Measurements from ENCODE around the gene TINAGL1. TPM values are rescaled to one million over a fixed set of nuclear protein-coding genes. Genes with fewer than 3 reads are reported as not detected.

Gene TINAGL1
- total RNA-seq, 1 donor from 2014 or later, result 1,807 TPM

GRCh38 chr1:31592132-31592531, 15.8 kb downstream of the TINAGL1 start:
- no peaks in the 10 kb centered on the region for H3K9me3 ChIP-seq
- H3K27ac ChIP-seq, result peak overlapping the region; percentile 93 to 97
- TF ChIP-seq CTCF (IDR thresholded peaks at IDR 0.05), result no peak
- no peak for DNase-seq (ENCODE audit: low spot score in 2 of 2)
- peaks cover 11 to 36% of the 10 kb centered on the region in 2 donors for H3K4me1 ChIP-seq
- H3K4me3 ChIP-seq, result no peak overlapping the region
- intact Hi-C loops (cut with DNase I), result loop anchor here (5.0 kb wide), 1 partner anchor 35 kb away; no protein-coding TSS in a partner anchor
- H3K36me3 ChIP-seq, result no peaks in the 10 kb centered on the region
- H3K27me3 ChIP-seq, result no peaks in the 10 kb centered on the region

- Histone ChIP-seq H3K4me3 (no peak overlapping the region), H3K27ac (peak overlapping the region; percentile 93 to 97), H3K9me3 (no peaks in the 10 kb centered on the region), H3K4me1 (peaks cover 6 to 26% of the 10 kb centered on the region in 2 donors), H3K36me3 (no peaks in the 10 kb centered on the region), H3K27me3 (no peaks in the 10 kb centered on the region)
- intact Hi-C loops (cut with DNase I), result loop anchor here (5.0 kb wide), 1 partner anchor 34 kb away; no protein-coding TSS in a partner anchor
- DNase-seq (ENCODE audit: low spot score in 2 of 2), result no peak
- TF ChIP-seq CTCF (IDR thresholded peaks at IDR 0.05), result no peak
These were observed 16.9 kb downstream of the TINAGL1 start for GRCh38 chr1:31593136-31593665.

DNA sequence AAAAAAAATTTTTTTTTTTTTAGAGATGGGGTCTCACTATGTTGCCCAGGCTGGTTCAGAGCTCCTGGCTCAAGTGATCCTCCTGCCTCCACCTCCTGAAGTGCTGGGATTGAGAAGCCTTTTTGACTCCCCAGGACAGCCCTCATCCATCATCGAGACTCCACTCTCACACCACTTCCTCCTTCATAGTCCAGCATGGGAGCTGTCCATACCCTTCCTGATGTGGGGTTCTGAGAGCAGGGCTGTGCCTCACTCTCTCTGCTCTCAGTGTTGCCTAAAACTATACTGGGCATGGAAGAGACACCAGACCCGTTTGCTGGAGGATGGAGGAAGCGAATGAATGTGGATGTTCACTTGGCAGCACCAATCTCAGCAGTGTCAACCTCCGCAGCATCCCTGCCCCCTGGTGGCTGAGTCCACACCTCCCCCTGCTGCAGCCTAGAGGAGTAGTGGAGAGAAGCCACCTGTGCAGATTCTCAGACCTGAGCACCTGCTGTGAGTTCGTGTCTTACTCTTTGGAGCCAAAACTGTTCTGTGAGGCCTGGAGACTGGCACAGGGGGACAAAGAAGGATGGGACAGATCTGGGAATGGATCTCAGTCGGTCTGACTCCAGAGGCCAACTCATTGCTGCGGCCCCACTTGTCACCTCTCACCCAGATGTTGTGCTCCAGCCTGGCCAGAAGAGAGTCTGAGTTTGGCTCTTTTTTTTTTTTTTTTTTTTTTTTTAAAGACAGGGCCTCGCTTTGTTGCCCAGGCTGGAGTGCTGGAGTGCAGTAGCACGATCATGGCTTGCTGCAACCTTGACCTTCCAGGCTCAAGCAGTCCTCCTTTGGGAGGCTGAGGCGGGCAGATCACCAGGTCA, 17.7 kb downstream of the TINAGL1 start:
- H3K4me1 ChIP-seq, result peaks cover 5 to 18% of the 10 kb centered on the region in 2 donors
- no peak overlapping the region for H3K27ac ChIP-seq
- no peaks in the 10 kb centered on the region for H3K27me3 ChIP-seq
- H3K9me3 ChIP-seq, result no peaks in the 10 kb centered on the region
- H3K36me3 ChIP-seq, result no peaks in the 10 kb centered on the region
- DNase-seq (ENCODE audit: low spot score in 2 of 2), result peak in 1 of 2 donors; percentile 87
- TF ChIP-seq CTCF (IDR thresholded peaks at IDR 0.05), result peak; percentile 75 to 79 (median 78)
- no peak overlapping the region for H3K4me3 ChIP-seq
- intact Hi-C loops (cut with DNase I), result loop anchor here (1.0 to 5.0 kb wide), 2 partner anchors 30 to 33 kb away; no protein-coding TSS in a partner anchor

GRCh38 chr1:31595836-31596736, 19.8 kb downstream of the TINAGL1 start:
- no peaks in the 10 kb centered on the region for H3K36me3 ChIP-seq
- no peak overlapping the region for H3K4me3 ChIP-seq
- H3K27ac ChIP-seq, result no peak overlapping the region
- no peaks in the 10 kb centered on the region for H3K9me3 ChIP-seq
- no peak for DNase-seq (ENCODE audit: low spot score in 2 of 2)
- intact Hi-C loops (cut with DNase I), result no loop called here
- no peak for TF ChIP-seq CTCF (IDR thresholded peaks at IDR 0.05)
- peaks cover 0 to 11% of the 10 kb centered on the region in 2 donors for H3K4me1 ChIP-seq
- no peaks in the 10 kb centered on the region for H3K27me3 ChIP-seq

DNA sequence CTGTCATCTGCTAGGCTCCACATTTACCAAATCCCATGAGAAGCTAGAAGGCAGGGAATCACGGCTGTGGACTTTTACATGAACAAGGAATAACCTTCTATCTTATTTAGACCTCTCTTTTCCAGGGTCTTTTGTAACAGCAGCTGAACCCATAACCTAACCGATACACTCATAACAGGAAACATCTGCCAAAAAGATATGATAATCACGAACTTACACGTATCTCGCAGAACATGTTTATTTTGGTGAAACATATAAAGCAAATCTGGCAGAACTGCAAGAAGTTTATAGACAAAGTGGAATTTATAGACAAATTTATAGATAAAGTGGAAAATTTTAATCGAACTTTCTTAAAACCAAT, 20.4 kb downstream of the TINAGL1 start:
- H3K4me3 ChIP-seq, result no peak overlapping the region
- H3K9me3 ChIP-seq, result no peaks in the 10 kb centered on the region
- intact Hi-C loops (cut with DNase I), result no loop called here
- DNase-seq (ENCODE audit: low spot score in 2 of 2), result no peak
- peaks cover 0 to 7% of the 10 kb centered on the region in 2 donors for H3K4me1 ChIP-seq
- no peaks in the 10 kb centered on the region for H3K27me3 ChIP-seq
- no peak overlapping the region for H3K27ac ChIP-seq
- TF ChIP-seq CTCF (IDR thresholded peaks at IDR 0.05), result no peak
- no peaks in the 10 kb centered on the region for H3K36me3 ChIP-seq
